HCT116 (cell line): ENCODE data around the gene CACNA2D3. TPM values are rescaled to one million over a fixed set of nuclear protein-coding genes. Genes with fewer than 3 reads are reported as not detected.

Source experiments
- ATAC-seq: fragments of 200-7000 bp; cut with Tn5 transposase; 2 replicates; pipeline ENCODE4 v1.9.1; 2020; ENCODE audit warnings: mild to moderate bottlenecking, moderate library complexity
- BruUV-seq: library from RNA; stranded (reverse); fragments of 400-500 nt; replicated peaks from 2 replicates; lab custom pipeline; 2021; lab: Mats Ljungman, UMichigan
- CTCF ChIA-PET: fragments of 300-600 bp; sonication (Branson Sonifier 250); formaldehyde crosslinking; loops from one replicate; lab custom pipeline; 2021; ENCODE audit warnings: antibody characterized with exemption; lab: Charles Lee
- POLR2A ChIA-PET: fragments of 300-600, 350-600 bp; sonication (Branson Sonifier 250); formaldehyde crosslinking; loops from one replicate; lab custom pipeline; 2021; ENCODE audit warnings: antibody characterized with exemption; lab: Charles Lee
- RAD21 ChIA-PET, 2 experiments: fragments of 300-600 bp; sonication (Branson Sonifier 250); formaldehyde crosslinking; loops; one replicate each; lab custom pipeline; 2023; ENCODE audit warnings: low total read pairs in 2 of 2; ENCODE audit not compliant: uncharacterized antibody in 2 of 2, unreplicated experiment in 2 of 2, low non-redundant PET in 1 of 2; lab: Charles Lee
- DNase-seq: peaks from one replicate; pipeline ENCODE4 v3.0.0-alpha.2; 2010; ENCODE audit warnings: low read depth, low spot score
- H2AFZ ChIP-seq: fragments of 200-600 bp; shearing (Covaris generic), sonication (generic); 2 replicates; pipeline ENCODE4 v1.6.1; 2017; ENCODE audit warnings: low read depth, mixed run types, mixed read lengths, antibody characterized with exemption, low read length; ENCODE audit not compliant: poor library complexity, severe bottlenecking
- H3K27ac ChIP-seq: 2 replicates; pipeline ENCODE4 v1.5.1; 2012; ENCODE audit warnings: low read depth, low read length
- H3K27me3 ChIP-seq: fragments of 200-600 bp; sonication (generic); 2 replicates; pipeline ENCODE4 v1.6.1; 2016; ENCODE audit warnings: mixed run types, low read length, mixed read lengths; ENCODE audit not compliant: insufficient read depth
- H3K36me3 ChIP-seq, 2 experiments: fragments of 200-500 bp in 1 of 2; fragments of 200-600 bp in 1 of 2; sonication (Bioruptor generic) in 1 of 2; sonication (generic) in 1 of 2; 2 replicates each; pipeline versions ENCODE4 v1.5.1 to v1.6.1; 2014 to 2016; ENCODE audit warnings: low read length in 2 of 2, inconsistent platforms in 1 of 2, mixed read lengths in 1 of 2, mixed run types in 1 of 2; ENCODE audit not compliant: insufficient read depth in 2 of 2, control insufficient read depth in 1 of 2
- H3K4me1 ChIP-seq, 2 experiments: fragments of 200-600 bp in 1 of 2; sonication (generic) in 1 of 2; 2 replicates each; pipeline versions ENCODE4 v1.5.1 to v1.6.1; 2012 to 2017; ENCODE audit warnings: low read length in 2 of 2, inconsistent platforms in 1 of 2, mild to moderate bottlenecking in 1 of 2, mixed read lengths in 1 of 2, mixed run types in 1 of 2, moderate library complexity in 1 of 2; ENCODE audit not compliant: insufficient read depth in 2 of 2, control insufficient read depth in 1 of 2
- H3K4me2 ChIP-seq: fragments of 200-600 bp; sonication (generic); 2 replicates; pipeline ENCODE4 v1.6.1; 2017; ENCODE audit warnings: mixed run types, low read length, mixed read lengths
- H3K4me3 ChIP-seq, 2 experiments: fragments of 200-600 bp in 1 of 2; sonication (generic) in 1 of 2; replicated peaks in 1 of 2; 2 replicates each; pipeline ENCODE4 v1.5.1; 2011 to 2016; ENCODE audit warnings: low read length in 2 of 2, control low read depth in 1 of 2, low read depth in 1 of 2, mild to moderate bottlenecking in 1 of 2, mixed read lengths in 1 of 2, mixed run types in 1 of 2
- H3K79me2 ChIP-seq: fragments of 200-600 bp; sonication (generic); 2 replicates; pipeline ENCODE4 v1.6.1; 2017; ENCODE audit warnings: mild to moderate bottlenecking, mixed run types, low read length, moderate library complexity, mixed read lengths; ENCODE audit not compliant: insufficient read depth
- H3K9ac ChIP-seq: fragments of 200-600 bp; sonication (generic); 2 replicates; pipeline ENCODE4 v1.6.1; 2016; ENCODE audit warnings: low read length, mixed read lengths
- H3K9me2 ChIP-seq: fragments of 200-600 bp; sonication (generic), shearing (Covaris generic); 2 replicates; pipeline ENCODE4 v1.6.1; 2017; ENCODE audit warnings: mixed run types, mild to moderate bottlenecking, moderate library complexity; ENCODE audit not compliant: insufficient read depth
- H3K9me3 ChIP-seq, 2 experiments: fragments of 200-500 bp in 1 of 2; fragments of 200-600 bp in 1 of 2; sonication (Bioruptor generic) in 1 of 2; sonication (generic) in 1 of 2; 2 replicates each; pipeline ENCODE4 v1.6.1; 2014 to 2017; ENCODE audit warnings: low read length in 2 of 2, mixed read lengths in 2 of 2, inconsistent platforms in 1 of 2, low read depth in 1 of 2, mild to moderate bottlenecking in 1 of 2, mixed run types in 1 of 2, moderate library complexity in 1 of 2; ENCODE audit not compliant: control insufficient read depth in 1 of 2, insufficient read depth in 1 of 2
- H4K20me1 ChIP-seq: fragments of 200-600 bp; sonication (generic), shearing (Covaris generic); 2 replicates; pipeline ENCODE4 v1.6.1; 2017; ENCODE audit warnings: mixed run types, mild to moderate bottlenecking, moderate library complexity; ENCODE audit not compliant: insufficient read depth
- CBX3 ChIP-seq: IDR thresholded peaks from 2 replicates; pipeline ENCODE4 v1.6.1; 2012; ENCODE audit warnings: low read depth
- CEBPB ChIP-seq: IDR thresholded peaks from 2 replicates; pipeline ENCODE4 v1.6.1; 2012; ENCODE audit warnings: low read depth
- EGR1 ChIP-seq: IDR thresholded peaks from 2 replicates; pipeline ENCODE4 v1.6.1; 2012; ENCODE audit warnings: low read depth
- ELF1 ChIP-seq: IDR thresholded peaks from 2 replicates; pipeline ENCODE4 v1.6.1; 2012; ENCODE audit warnings: low read depth, borderline replicate concordance
- EZH2phosphoT487 ChIP-seq: fragments of 200-600 bp; IDR thresholded peaks from 2 replicates; pipeline ENCODE4 v1.6.1; 2018; ENCODE audit warnings: antibody characterized with exemption, borderline replicate concordance
- FOSL1 ChIP-seq: IDR thresholded peaks from 2 replicates; pipeline ENCODE4 v1.6.1; 2012; ENCODE audit warnings: low read depth
- JUND ChIP-seq: IDR thresholded peaks from 2 replicates; pipeline ENCODE4 v1.6.1; 2012
- MAX ChIP-seq: IDR thresholded peaks from 2 replicates; pipeline ENCODE4 v1.6.1; 2012
- POLR2AphosphoS5 ChIP-seq: IDR thresholded peaks from 2 replicates; pipeline ENCODE4 v1.6.1; 2011; ENCODE audit warnings: mild to moderate bottlenecking, low read depth, low read length, moderate library complexity
- RAD21 ChIP-seq: IDR thresholded peaks from 2 replicates; pipeline ENCODE4 v1.6.1; 2012; ENCODE audit warnings: low read depth, mild to moderate bottlenecking
- REST ChIP-seq: IDR thresholded peaks from 2 replicates; pipeline ENCODE4 v1.6.1; 2012; ENCODE audit warnings: low read depth
- SIN3A ChIP-seq: IDR thresholded peaks from 2 replicates; pipeline ENCODE4 v1.6.1; 2012; ENCODE audit warnings: low read depth
- SRF ChIP-seq: IDR thresholded peaks from 2 replicates; pipeline ENCODE4 v1.6.1; 2012; ENCODE audit warnings: low read depth
- TCF7L2 ChIP-seq: IDR thresholded peaks from 2 replicates; pipeline ENCODE4 v1.7.0; 2011; ENCODE audit warnings: borderline replicate concordance, inconsistent platforms; ENCODE audit not compliant: insufficient read depth, insufficient read length; ENCODE audit errors: extremely low read depth
- YY1 ChIP-seq: IDR thresholded peaks from 2 replicates; pipeline ENCODE4 v1.6.1; 2011; ENCODE audit warnings: low read length, low read depth, moderate library complexity, mild to moderate bottlenecking; ENCODE audit not compliant: insufficient replicate concordance; ENCODE audit errors: extremely low read depth
- ZBTB33 ChIP-seq: IDR thresholded peaks from 2 replicates; pipeline ENCODE4 v1.6.1; 2011; ENCODE audit warnings: mild to moderate bottlenecking, low read length, moderate library complexity; ENCODE audit not compliant: insufficient replicate concordance; ENCODE audit errors: extremely low read depth
- intact Hi-C: fragments of 100-400 bp; cut with micrococcal nuclease; formaldehyde crosslinking; loops from 2 replicates; pipeline ENCODE4 v1.10.0; 2022
- total RNA-seq: library from RNA; stranded (reverse); gene quantifications from one replicate; pipeline ENCODE4 v1.2.1, GENCODE V29; 2021; ENCODE audit not compliant: unreplicated experiment

The CACNA2D3 gene
- total RNA-seq, 1 experiment from 2014 or later, result 0.20 TPM

GRCh38 chr3:54709785-54710184 lies 587.4 kb downstream of the CACNA2D3 start:
- Histone ChIP-seq H3K79me2 (no peaks in the 10 kb centered on the region), H3K9me2 (no peaks in the 10 kb centered on the region), H3K27me3 (no peaks in the 10 kb centered on the region), H3K4me1 (no peaks in the 10 kb centered on the region), H3K4me3 (no peak overlapping the region), H2AFZ (no peak overlapping the region), H3K4me2 (no peak overlapping the region), H3K27ac (no peak overlapping the region), H4K20me1 (no peaks in the 10 kb centered on the region), H3K36me3 (no peaks in the 10 kb centered on the region), H3K9me3 (peaks cover 0 to 23% of the 10 kb centered on the region in 2 experiments; a peak in 2 of 4 replicates), H3K9ac (no peak overlapping the region)
- no peak for DNase-seq
- ATAC-seq, result no peak
- ChIA-PET POLR2A (no interaction called here), CTCF (no interaction called here), RAD21 (no interaction called here)
- intact Hi-C loops, result no loop called here
- no TSS peak for BruUV-seq
- TF ChIP-seq CBX3, result no peak
- TF ChIP-seq SIN3A, result no peak
- no peak for TF ChIP-seq RAD21
- TF ChIP-seq ZBTB33, result no peak
- TF ChIP-seq TCF7L2, result no peak
- TF ChIP-seq, all 23 proteins: peak for 0

GRCh38 chr3:54710954-54711353 lies 588.6 kb downstream of the CACNA2D3 start:
- RAD21 ChIA-PET, result no interaction called here
- POLR2A ChIA-PET, result no interaction called here
- DNase-seq, result no peak
- TF ChIP-seq CEBPB (no peak), TCF7L2 (no peak), RAD21 (no peak), CBX3 (no peak), POLR2AphosphoS5 (no peak), REST (no peak), YY1 (no peak), SRF (no peak), ELF1 (no peak), EGR1 (no peak), EZH2phosphoT487 (no peak), MAX (no peak), JUND (no peak), FOSL1 (no peak)

More at GRCh38 chr3:54710954-54711353, 588.6 kb downstream of the CACNA2D3 start:
- H2AFZ ChIP-seq, result no peak overlapping the region
- H3K9me2 ChIP-seq, result no peaks in the 10 kb centered on the region
- no peak overlapping the region for H3K27ac ChIP-seq
- H4K20me1 ChIP-seq, result no peaks in the 10 kb centered on the region
- no peaks in the 10 kb centered on the region for H3K4me1 ChIP-seq
- no peaks in the 10 kb centered on the region for H3K36me3 ChIP-seq
- no peak for ATAC-seq
- no peaks in the 10 kb centered on the region for H3K27me3 ChIP-seq
- no TSS peak for BruUV-seq
- H3K4me3 ChIP-seq, result no peak overlapping the region
- no peaks in the 10 kb centered on the region for H3K79me2 ChIP-seq
- no peak overlapping the region for H3K4me2 ChIP-seq
- intact Hi-C loops, result no loop called here
- no peak overlapping the region for H3K9ac ChIP-seq
- H3K9me3 ChIP-seq, result peaks cover 0 to 23% of the 10 kb centered on the region in 2 experiments; a peak in 2 of 4 replicates
- CTCF ChIA-PET, result no interaction called here
